Activated T-helper 17 cell treated with anti-CD3 and anti-CD28 coated beads, Interleukin-2, amount 50 U/mL, for 72 hours (primary cell): ENCODE measurements around the gene OXCT1. TPM values are rescaled to one million over a fixed set of nuclear protein-coding genes. Genes with fewer than 3 reads are reported as not detected.
"Not testable (repeated sequence)": the region's sequence is repeated elsewhere in the genome, so short reads cannot be mapped to it uniquely, and the experiment has no call there.

ENCODE experiments used
- ATAC-seq: fragments of 150-1000 bp; cut with Tn5 transposase; replicated peaks from 2 replicates; pipeline ENCODE4 v1.10.0; 2021; ENCODE audit warnings: mild to moderate bottlenecking, moderate library complexity
- H3K27ac Mint-ChIP-seq: one replicate; pipeline ENCODE4 v1.8.0; 2022; ENCODE audit warnings: mixed read lengths
- H3K27me3 Mint-ChIP-seq: one replicate; pipeline ENCODE4 v1.8.0; 2022; ENCODE audit warnings: mixed read lengths
- H3K36me3 Mint-ChIP-seq: one replicate; pipeline ENCODE4 v1.8.0; 2022; ENCODE audit warnings: low read depth, mild to moderate bottlenecking, mixed read lengths
- H3K4me1 Mint-ChIP-seq: one replicate; pipeline ENCODE4 v1.8.0; 2022; ENCODE audit warnings: mixed read lengths
- H3K4me3 Mint-ChIP-seq: one replicate; pipeline ENCODE4 v1.8.0; 2022; ENCODE audit warnings: mild to moderate bottlenecking, mixed read lengths
- H3K9me3 Mint-ChIP-seq: one replicate; pipeline ENCODE4 v1.8.0; 2022; ENCODE audit warnings: mixed read lengths
- total RNA-seq, 2 donors: library from RNA; stranded (reverse); gene quantifications; one replicate each; pipeline ENCODE4 v1.2.3, GENCODE V29; 2022

OXCT1 gene
- total RNA-seq, 2 donors from 2014 or later: 49.9 to 74.4 TPM

GRCh38 chr5:41721516-41721915 is 148.7 kb downstream of the OXCT1 start:
- H3K36me3 Mint-ChIP-seq: no peaks in the 10 kb centered on the region
- no peak overlapping the region for H3K27ac Mint-ChIP-seq
- peaks cover 7% of the 10 kb centered on the region for H3K9me3 Mint-ChIP-seq
- no peak overlapping the region for H3K4me3 Mint-ChIP-seq
- ATAC-seq: no peak
- no peaks in the 10 kb centered on the region for H3K4me1 Mint-ChIP-seq
- peaks cover 6% of the 10 kb centered on the region for H3K27me3 Mint-ChIP-seq

DNA sequence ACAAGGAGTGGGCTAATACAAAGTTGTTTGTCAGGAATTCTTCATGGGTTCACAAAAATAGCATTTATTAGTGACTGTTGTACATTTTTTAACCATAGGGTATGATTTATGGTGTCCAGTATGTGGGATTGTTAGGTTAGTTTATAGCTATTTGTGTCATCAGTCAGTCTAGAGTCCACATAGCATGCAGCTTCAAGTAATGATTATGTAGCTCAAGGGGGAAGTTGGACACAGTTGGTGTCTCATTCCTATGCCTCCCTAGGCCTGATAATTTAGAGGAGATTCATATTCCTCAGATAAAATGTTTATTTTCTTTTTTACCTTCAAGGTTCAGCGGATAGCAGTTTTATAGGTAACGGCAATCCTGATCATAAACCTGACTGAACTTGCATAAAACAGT is 153.8 kb downstream of the OXCT1 start:
- no peaks in the 10 kb centered on the region for H3K4me1 Mint-ChIP-seq
- H3K4me3 Mint-ChIP-seq: no peak overlapping the region
- H3K27me3 Mint-ChIP-seq: peaks cover 6% of the 10 kb centered on the region
- H3K36me3 Mint-ChIP-seq: no peaks in the 10 kb centered on the region
- H3K27ac Mint-ChIP-seq: no peak overlapping the region
- ATAC-seq: no peak
- H3K9me3 Mint-ChIP-seq: peaks cover 10% of the 10 kb centered on the region

- H3K4me1 Mint-ChIP-seq, H3K36me3 Mint-ChIP-seq, ATAC-seq, H3K4me3 Mint-ChIP-seq, H3K27me3 Mint-ChIP-seq, H3K27ac Mint-ChIP-seq: not testable (repeated sequence)
- H3K9me3 Mint-ChIP-seq: peaks cover 10% of the 10 kb centered on the region
These were observed 155.8 kb downstream of the OXCT1 start for GRCh38 chr5:41714446-41714845.

DNA sequence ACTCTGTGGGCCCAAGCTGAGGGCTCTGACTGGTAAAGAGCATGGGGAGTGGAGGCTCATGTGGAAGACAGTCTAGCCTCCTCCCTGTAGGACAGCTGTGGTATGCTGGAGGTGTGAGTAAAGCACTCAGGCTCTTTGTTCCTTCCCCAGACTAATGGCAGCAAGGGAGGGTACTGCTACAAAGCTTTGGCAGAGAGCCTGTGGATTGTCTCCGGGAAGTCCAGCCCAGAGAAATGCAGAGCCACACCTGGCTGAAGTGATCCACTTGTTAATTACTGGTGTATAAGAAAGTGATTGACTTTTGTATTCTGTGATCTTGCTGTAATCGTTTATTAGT is 161.7 kb downstream of the OXCT1 start:
- Mint-ChIP-seq H3K4me3 (no peak overlapping the region), H3K9me3 (peaks cover 12% of the 10 kb centered on the region), H3K27ac (no peak overlapping the region), H3K4me1 (no peaks in the 10 kb centered on the region), H3K36me3 (no peaks in the 10 kb centered on the region), H3K27me3 (peaks cover 7% of the 10 kb centered on the region)
- ATAC-seq: no peak

- Mint-ChIP-seq H3K27me3 (peaks cover 7% of the 10 kb centered on the region), H3K4me1 (no peaks in the 10 kb centered on the region), H3K9me3 (peaks cover 12% of the 10 kb centered on the region), H3K4me3 (no peak overlapping the region), H3K36me3 (no peaks in the 10 kb centered on the region), H3K27ac (no peak overlapping the region)
- ATAC-seq: no peak
These were observed 162.2 kb downstream of the OXCT1 start for GRCh38 chr5:41707853-41708603.

- no peak overlapping the region for H3K4me3 Mint-ChIP-seq
- ATAC-seq: no peak
- no peak overlapping the region for H3K27ac Mint-ChIP-seq
- H3K27me3 Mint-ChIP-seq: peaks cover 21% of the 10 kb centered on the region
- no peaks in the 10 kb centered on the region for H3K36me3 Mint-ChIP-seq
- no peaks in the 10 kb centered on the region for H3K4me1 Mint-ChIP-seq
- peaks cover 6% of the 10 kb centered on the region for H3K9me3 Mint-ChIP-seq
These were observed 174.2 kb downstream of the OXCT1 start for GRCh38 chr5:41695920-41696582.

DNA sequence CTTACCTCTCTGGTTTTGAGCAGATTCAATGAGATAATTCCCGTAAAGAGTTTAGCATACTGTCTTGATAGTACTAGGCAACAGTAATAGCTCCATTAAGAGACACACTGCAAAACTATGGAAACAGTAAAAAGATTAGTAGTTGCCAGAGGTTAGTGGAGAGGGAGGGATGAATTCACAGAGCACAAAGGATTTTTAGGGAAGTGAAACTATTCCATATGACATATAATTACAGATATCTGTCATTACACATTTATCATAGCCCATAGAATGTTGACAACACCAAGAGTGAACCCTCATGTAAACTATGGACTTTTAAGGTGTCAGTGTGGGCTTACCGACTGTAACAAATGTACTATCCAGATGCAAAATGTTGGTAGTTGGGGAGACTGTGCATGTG is 183.5 kb downstream of the OXCT1 start:
- Mint-ChIP-seq H3K36me3 (no peaks in the 10 kb centered on the region), H3K4me1 (no peaks in the 10 kb centered on the region), H3K27me3 (peaks cover 16% of the 10 kb centered on the region), H3K4me3 (no peak overlapping the region), H3K27ac (no peak overlapping the region), H3K9me3 (peaks cover 2% of the 10 kb centered on the region)
- ATAC-seq: no peak

GRCh38 chr5:41686191-41686590 is 184.0 kb downstream of the OXCT1 start:
- H3K27me3 Mint-ChIP-seq: peaks cover 11% of the 10 kb centered on the region
- H3K27ac Mint-ChIP-seq: no peak overlapping the region
- no peaks in the 10 kb centered on the region for H3K9me3 Mint-ChIP-seq
- no peaks in the 10 kb centered on the region for H3K4me1 Mint-ChIP-seq
- H3K36me3 Mint-ChIP-seq: no peaks in the 10 kb centered on the region
- no peak for ATAC-seq
- H3K4me3 Mint-ChIP-seq: no peak overlapping the region

- Mint-ChIP-seq H3K9me3 (peaks cover 3% of the 10 kb centered on the region), H3K36me3 (no peaks in the 10 kb centered on the region), H3K4me1 (no peaks in the 10 kb centered on the region), H3K27me3 (peaks cover 14% of the 10 kb centered on the region), H3K27ac (no peak overlapping the region), H3K4me3 (no peak overlapping the region)
- peak; percentile 55 for ATAC-seq
These were observed 187.0 kb downstream of the OXCT1 start for GRCh38 chr5:41683181-41683580.

- peaks cover 14% of the 10 kb centered on the region for H3K27me3 Mint-ChIP-seq
- H3K9me3 Mint-ChIP-seq: peaks cover 3% of the 10 kb centered on the region
- H3K36me3 Mint-ChIP-seq: no peaks in the 10 kb centered on the region
- no peaks in the 10 kb centered on the region for H3K4me1 Mint-ChIP-seq
- no peak for ATAC-seq
- H3K27ac Mint-ChIP-seq: no peak overlapping the region
- no peak overlapping the region for H3K4me3 Mint-ChIP-seq
These were observed 187.6 kb downstream of the OXCT1 start for GRCh38 chr5:41682641-41683040.

DNA sequence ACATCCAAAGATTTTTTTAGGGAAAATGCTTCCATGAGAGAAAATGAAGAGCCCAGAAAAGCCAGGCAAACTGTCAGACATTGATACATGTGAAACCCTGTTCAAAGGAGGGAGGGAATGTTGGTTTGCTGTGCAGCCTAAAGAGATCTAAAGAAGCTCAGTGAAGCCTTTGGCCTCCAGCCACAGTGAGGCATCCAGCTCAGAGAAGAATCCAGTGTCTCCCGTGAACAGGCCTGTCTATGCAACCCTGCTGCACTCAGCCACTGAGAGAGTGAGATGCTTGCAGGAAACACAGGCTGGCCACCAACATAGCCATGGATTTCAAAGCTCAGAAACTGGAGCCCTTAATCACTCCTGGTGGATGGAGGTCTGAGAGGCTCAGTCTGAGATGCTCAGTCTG is 188.4 kb downstream of the OXCT1 start:
- Mint-ChIP-seq H3K4me1 (no peaks in the 10 kb centered on the region), H3K36me3 (no peaks in the 10 kb centered on the region), H3K4me3 (no peak overlapping the region), H3K9me3 (peaks cover 3% of the 10 kb centered on the region), H3K27me3 (peaks cover 14% of the 10 kb centered on the region), H3K27ac (no peak overlapping the region)
- no peak for ATAC-seq

Other genes with a start within 250 kb of the OXCT1 start
- 10 to 100 TPM; 29.7 to 32.7 TPM for gene RIMOC1, start 33.9 kb upstream of the OXCT1 start, total RNA-seq
- 10 to 100 TPM in 1 of 2 donors, 1 to 10 TPM in 1; 9.5 to 14.1 TPM for gene FBXO4, start 54.9 kb upstream of the OXCT1 start, total RNA-seq